T-helper 1 cell (primary cell): ENCODE data around the gene FOXP1.

ENCODE experiments used
- DNase-seq, 5 donors: peaks; one replicate each; pipeline ENCODE4 v3.0.0-alpha.2; 2012 to 2020

The FOXP1 gene

GRCh38 chr3:71322154-71322553, 261.4 kb downstream of the FOXP1 start:
- DNase-seq, result no peak

GRCh38 chr3:71319771-71320170, 263.8 kb downstream of the FOXP1 start:
- no peak for DNase-seq

- DNase-seq, result no peak
Measured at GRCh38 chr3:71318458-71318827, 265.1 kb downstream of the FOXP1 start.

GRCh38 chr3:71317749-71318457, 265.6 kb downstream of the FOXP1 start:
- DNase-seq, result no peak

GRCh38 chr3:71317140-71317539, 266.4 kb downstream of the FOXP1 start:
- no peak for DNase-seq

- DNase-seq, result no peak
Measured at GRCh38 chr3:71316066-71316777, 267.3 kb downstream of the FOXP1 start.

- no peak for DNase-seq
Measured at GRCh38 chr3:71315431-71315830, 268.1 kb downstream of the FOXP1 start.

GRCh38 chr3:71313844-71314243, 269.7 kb downstream of the FOXP1 start:
- DNase-seq, result no peak

- no peak for DNase-seq
Measured at GRCh38 chr3:71312461-71312860, 271.1 kb downstream of the FOXP1 start.

- no peak for DNase-seq
Measured at GRCh38 chr3:71311661-71312046, 271.9 kb downstream of the FOXP1 start.

- no peak for DNase-seq
Measured at GRCh38 chr3:71310980-71311660, 272.4 kb downstream of the FOXP1 start.

GRCh38 chr3:71310359-71310979, 273.1 kb downstream of the FOXP1 start:
- no peak for DNase-seq

- DNase-seq, result no peak
Measured at GRCh38 chr3:71309886-71310285, 273.6 kb downstream of the FOXP1 start.

GRCh38 chr3:71309342-71309741, 274.2 kb downstream of the FOXP1 start:
- peak in 1 of 5 donors; percentile 11 for DNase-seq

- no peak for DNase-seq
Measured at GRCh38 chr3:71308836-71309235, 274.7 kb downstream of the FOXP1 start.

- DNase-seq, result no peak
Measured at GRCh38 chr3:71307991-71308697, 275.4 kb downstream of the FOXP1 start.

GRCh38 chr3:71305231-71306206, 278.0 kb downstream of the FOXP1 start:
- peak in 1 of 5 donors; percentile 3 for DNase-seq

- peak in 1 of 5 donors; percentile 8 for DNase-seq
Measured at GRCh38 chr3:71304684-71305083, 278.8 kb downstream of the FOXP1 start.

- no peak for DNase-seq
Measured at GRCh38 chr3:71304247-71304646, 279.3 kb downstream of the FOXP1 start.

- no peak for DNase-seq
Measured at GRCh38 chr3:71303627-71304200, 279.8 kb downstream of the FOXP1 start.

- DNase-seq, result no peak
Measured at GRCh38 chr3:71302604-71303003, 280.9 kb downstream of the FOXP1 start.
